Measurements from ENCODE around the gene FYN.
"Not testable (repeated sequence)": the region's sequence is repeated elsewhere in the genome, so short reads cannot be mapped to it uniquely, and the experiment has no call there.

Gene FYN

DNA sequence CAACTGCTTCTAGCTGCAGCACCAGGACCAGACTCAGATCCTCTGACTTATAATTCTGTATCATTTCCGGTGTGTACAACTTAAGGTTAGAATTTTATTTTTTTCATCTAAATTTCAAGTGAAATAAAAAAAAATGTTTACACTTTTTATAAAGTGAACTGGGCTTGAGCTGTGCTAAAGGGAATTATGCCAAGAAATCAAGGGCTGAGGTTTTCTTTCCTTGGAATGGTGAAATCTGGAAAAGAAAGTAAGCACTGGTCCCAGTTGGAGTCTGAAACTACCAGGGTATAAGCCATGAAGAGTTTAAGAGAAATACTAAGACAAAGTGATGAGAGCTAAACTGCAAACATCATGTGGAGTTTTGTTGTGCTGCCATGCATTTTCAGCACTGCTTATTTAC lies 21.7 kb upstream of the FYN start:
- no peak for DNase-seq (ENCODE audit: low spot score)
- Mint-ChIP-seq H3K4me1 (ENCODE audit: low read depth) (no peaks in the 10 kb centered on the region), H3K4me3 (no peak overlapping the region), H3K27me3 (ENCODE audit: low read depth) (peaks cover 7% of the 10 kb centered on the region), H3K36me3 (ENCODE audit: low read depth) (no peaks in the 10 kb centered on the region), H3K27ac (no peak overlapping the region), H3K9me3 (no peaks in the 10 kb centered on the region)

DNA sequence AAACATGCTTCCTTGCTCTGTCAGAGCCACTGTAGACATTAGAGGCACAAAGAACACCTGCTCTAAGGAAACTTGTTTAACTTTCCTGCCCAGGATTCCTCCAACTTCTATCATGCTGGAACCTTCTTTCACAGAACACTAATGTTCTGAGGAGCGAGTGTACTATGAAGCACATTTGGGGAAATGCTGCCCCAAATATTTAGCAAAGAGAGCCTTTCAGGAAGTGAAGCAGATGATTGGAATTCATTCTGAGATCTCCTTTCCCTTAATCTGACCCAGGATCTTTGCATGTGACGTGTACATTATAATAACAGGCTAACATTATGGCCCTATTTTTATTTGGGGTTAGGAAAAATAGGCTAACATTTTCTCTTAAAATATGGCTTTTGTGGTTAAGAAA lies 21.0 kb upstream of the FYN start:
- H3K27me3 Mint-ChIP-seq (ENCODE audit: low read depth) = peaks cover 10% of the 10 kb centered on the region
- no peaks in the 10 kb centered on the region for H3K4me1 Mint-ChIP-seq (ENCODE audit: low read depth)
- no peak for DNase-seq (ENCODE audit: low spot score)
- no peak overlapping the region for H3K27ac Mint-ChIP-seq
- no peak overlapping the region for H3K4me3 Mint-ChIP-seq
- no peaks in the 10 kb centered on the region for H3K36me3 Mint-ChIP-seq (ENCODE audit: low read depth)
- no peaks in the 10 kb centered on the region for H3K9me3 Mint-ChIP-seq

DNA sequence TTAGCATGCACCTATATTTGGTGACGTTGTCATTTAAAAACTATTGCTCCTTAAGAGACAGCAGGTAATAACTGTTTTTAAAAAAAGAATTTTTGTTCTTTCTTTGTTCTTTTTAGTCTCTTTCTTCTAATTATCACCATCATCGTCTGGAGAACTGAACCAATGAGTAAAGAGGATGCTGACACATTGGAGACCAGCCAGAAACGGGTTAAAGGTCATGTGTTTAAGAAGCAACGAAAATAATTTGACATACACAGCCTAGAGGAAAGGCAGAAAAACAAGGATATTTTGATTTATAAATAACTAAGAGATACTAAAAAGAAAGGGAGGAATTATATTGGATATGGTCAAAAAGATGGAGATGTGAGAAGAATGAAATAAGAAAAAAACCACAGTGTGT lies 19.2 kb upstream of the FYN start:
- Mint-ChIP-seq H3K9me3 (no peaks in the 10 kb centered on the region), H3K27me3 (ENCODE audit: low read depth) (peaks cover 18% of the 10 kb centered on the region), H3K4me3 (no peak overlapping the region)

DNA sequence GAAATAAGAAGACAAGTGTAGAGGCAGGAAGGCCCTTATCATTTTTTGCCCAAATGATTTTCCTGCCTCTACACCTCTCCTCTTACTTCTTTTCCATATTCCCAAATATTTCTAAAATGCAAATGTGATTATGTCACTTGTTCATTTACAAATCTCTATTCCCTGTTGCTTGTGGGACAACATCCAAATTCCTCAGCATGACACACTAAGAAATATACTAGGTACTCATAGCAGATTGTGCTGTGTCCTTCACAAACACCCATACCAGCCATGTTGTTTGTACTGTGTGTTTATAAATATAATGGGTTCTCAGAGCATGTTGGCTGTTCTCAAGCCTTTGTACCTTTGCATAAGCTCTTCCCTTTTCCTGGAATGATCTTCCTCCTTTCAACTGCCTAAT lies 17.7 kb upstream of the FYN start:
- Mint-ChIP-seq H3K4me3 (no peak overlapping the region), H3K27me3 (ENCODE audit: low read depth) (peaks cover 26% of the 10 kb centered on the region), H3K27ac (no peak overlapping the region), H3K4me1 (ENCODE audit: low read depth) (no peaks in the 10 kb centered on the region), H3K9me3 (peaks cover 10% of the 10 kb centered on the region), H3K36me3 (ENCODE audit: low read depth) (peaks cover 2% of the 10 kb centered on the region)
- no peak for DNase-seq (ENCODE audit: low spot score)

More for the DNA sequence above, 19.2 kb upstream of the FYN start:
- no peak for DNase-seq (ENCODE audit: low spot score)
- Mint-ChIP-seq H3K27ac (no peak overlapping the region), H3K4me1 (ENCODE audit: low read depth) (no peaks in the 10 kb centered on the region), H3K36me3 (ENCODE audit: low read depth) (no peaks in the 10 kb centered on the region)

DNA sequence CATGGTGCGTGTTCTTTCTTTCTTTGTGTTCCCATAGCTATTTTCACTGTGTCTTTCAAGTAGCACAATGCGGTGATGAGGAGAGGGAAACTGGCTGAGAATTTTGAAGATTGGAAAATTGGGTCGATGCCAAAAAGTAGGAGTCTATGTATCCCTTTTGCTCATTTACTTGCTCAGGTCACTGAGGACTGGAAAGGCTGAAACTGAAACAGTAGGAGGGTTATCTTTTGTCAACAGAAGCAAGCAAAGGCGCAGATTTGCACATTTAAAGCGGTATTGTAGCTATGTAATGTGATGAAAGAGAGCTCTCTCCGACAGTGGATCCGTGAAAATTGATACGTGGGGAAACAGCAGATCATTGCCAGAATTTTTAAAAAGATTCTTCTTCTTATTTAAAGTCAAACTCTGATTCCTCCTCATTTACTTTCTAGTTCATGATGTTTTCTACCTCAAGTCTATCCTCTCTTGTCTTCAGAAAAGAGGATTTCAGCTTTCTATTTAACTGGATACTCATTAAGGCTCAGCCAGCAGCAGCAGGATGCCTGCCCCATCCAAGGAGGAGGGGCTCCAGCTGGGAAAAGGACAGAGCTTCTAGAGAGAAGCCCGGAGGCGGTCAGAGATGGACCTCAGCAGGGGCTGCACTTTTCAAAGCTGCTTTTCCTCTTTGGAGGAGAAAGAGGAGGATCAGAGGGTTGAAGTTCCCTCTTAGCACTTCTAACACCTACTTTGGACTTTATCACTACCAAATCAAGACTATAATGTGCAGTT lies 15.9 kb upstream of the FYN start:
- H3K4me3 Mint-ChIP-seq = no peak overlapping the region
- DNase-seq (ENCODE audit: low spot score) = no peak
- no peak overlapping the region for H3K27ac Mint-ChIP-seq
- H3K4me1 Mint-ChIP-seq (ENCODE audit: low read depth) = no peaks in the 10 kb centered on the region
- H3K9me3 Mint-ChIP-seq = peaks cover 17% of the 10 kb centered on the region
- H3K27me3 Mint-ChIP-seq (ENCODE audit: low read depth) = peaks cover 31% of the 10 kb centered on the region
- H3K36me3 Mint-ChIP-seq (ENCODE audit: low read depth) = peaks cover 7% of the 10 kb centered on the region

DNA sequence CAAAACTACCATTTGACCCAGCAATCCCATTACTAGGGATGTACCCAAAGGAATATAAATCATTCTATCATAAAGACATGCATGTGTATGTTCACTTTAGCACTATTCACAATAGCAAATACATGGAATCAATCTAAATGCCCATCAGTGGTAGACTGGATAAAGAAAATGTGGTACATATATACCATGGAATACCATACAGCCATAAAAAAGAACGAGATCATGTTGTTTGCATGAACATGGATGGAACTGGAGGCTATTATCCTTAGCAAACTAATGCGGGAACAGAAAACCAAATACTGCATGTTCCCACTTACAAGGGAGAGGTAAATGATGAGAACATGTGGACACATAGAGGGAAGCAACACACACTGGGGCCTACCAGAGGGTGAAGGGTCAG lies 13.5 kb upstream of the FYN start:
- Mint-ChIP-seq H3K27me3 (ENCODE audit: low read depth) (peaks cover 31% of the 10 kb centered on the region), H3K9me3 (peaks cover 17% of the 10 kb centered on the region)
- not testable (repeated sequence) for H3K4me1 Mint-ChIP-seq (ENCODE audit: low read depth); H3K36me3 Mint-ChIP-seq (ENCODE audit: low read depth); H3K4me3 Mint-ChIP-seq; H3K27ac Mint-ChIP-seq; DNase-seq (ENCODE audit: low spot score)

DNA sequence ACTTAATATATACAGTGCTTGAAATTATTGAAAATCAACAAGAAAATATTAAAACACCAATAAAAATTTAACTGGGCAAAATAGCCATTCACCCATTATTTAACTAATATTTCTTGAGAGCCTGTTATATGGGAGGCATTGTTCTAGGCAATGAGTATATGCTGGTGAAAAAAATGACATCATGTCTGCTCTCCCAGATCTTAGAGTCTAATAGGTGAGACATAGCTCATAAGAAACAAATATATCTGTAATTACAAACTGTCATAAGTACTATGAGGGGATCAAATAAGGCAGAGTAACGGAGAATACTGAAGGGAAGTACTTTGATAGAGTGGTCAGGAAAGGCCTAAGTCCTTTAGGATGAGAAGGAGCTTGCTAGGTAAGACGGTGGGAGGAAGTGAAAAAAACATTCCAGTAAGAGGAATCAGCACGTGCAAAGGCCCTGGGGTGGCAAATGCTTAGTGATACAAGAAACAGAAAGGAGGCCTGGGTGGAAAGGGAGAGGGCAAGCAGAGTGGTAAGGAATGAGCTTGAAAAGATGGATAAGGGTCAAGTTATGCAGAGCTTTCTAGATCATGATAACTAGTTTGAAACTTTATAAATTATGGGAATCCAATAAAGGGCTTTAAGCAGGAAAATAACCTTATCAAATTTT lies 12.2 kb upstream of the FYN start:
- no peak for DNase-seq (ENCODE audit: low spot score)
- Mint-ChIP-seq H3K27ac (no peak overlapping the region), H3K36me3 (ENCODE audit: low read depth) (peaks cover 7% of the 10 kb centered on the region), H3K9me3 (peaks cover 26% of the 10 kb centered on the region), H3K27me3 (ENCODE audit: low read depth) (peaks cover 27% of the 10 kb centered on the region), H3K4me3 (no peak overlapping the region), H3K4me1 (ENCODE audit: low read depth) (no peaks in the 10 kb centered on the region)

DNA sequence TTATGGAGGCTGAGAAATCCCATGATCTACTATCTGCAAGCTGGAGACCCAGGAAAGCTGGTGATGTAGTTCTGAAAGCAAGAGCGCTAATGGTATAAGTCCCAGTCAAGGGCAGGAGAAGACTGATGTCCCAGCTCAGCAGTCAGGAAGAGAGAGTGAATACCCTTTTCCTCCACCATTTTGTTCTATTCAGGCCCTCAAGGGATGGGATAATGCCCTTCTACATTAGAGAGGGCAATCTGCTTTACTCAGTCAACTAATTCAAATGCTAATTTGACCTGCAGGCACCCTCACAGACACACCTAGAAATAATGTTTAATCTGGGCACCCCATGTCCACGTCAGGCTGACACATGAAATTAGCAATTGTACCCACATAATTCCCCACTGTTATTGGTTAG lies 10.8 kb upstream of the FYN start:
- DNase-seq (ENCODE audit: low spot score) = no peak

DNA sequence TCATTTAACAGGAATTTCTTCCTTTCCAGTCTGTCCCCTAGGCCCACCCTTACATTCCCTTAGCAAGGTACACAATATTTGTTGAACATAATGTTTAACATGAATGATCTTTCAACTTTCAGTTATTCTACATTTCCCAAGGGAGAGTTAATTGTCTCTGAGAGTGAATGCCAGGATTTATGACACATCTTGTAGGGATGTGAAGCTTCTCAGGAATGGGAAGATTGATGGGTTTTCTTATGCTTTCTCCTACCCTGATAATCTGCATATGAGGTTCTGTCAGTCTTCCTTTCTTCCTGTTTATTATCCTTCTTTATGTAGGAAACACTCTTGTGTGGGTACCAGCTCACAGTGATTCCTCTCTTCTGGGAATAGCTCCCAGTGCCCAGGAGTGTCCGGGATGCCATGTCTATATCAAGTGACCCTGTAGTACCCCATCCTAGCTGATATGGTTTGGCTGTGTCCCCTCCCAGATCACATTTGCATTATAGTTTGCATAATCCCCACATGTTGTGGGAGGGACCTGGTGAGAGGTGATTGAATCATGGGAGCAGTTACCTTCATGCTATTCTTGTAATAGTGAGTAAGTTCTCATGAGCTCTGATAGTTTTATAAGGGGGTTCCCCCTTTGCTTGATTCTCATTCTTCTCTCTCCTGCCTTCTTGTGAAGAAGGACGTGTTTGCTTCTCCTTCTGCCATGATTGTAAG lies 7.1 kb upstream of the FYN start:
- Mint-ChIP-seq H3K4me1 (ENCODE audit: low read depth) (no peaks in the 10 kb centered on the region), H3K27ac (no peak overlapping the region), H3K9me3 (peaks cover 21% of the 10 kb centered on the region), H3K4me3 (no peak overlapping the region), H3K36me3 (ENCODE audit: low read depth) (no peaks in the 10 kb centered on the region), H3K27me3 (ENCODE audit: low read depth) (peaks cover under 1% of the 10 kb centered on the region)
- no peak for DNase-seq (ENCODE audit: low spot score)

More for the DNA sequence above, 10.8 kb upstream of the FYN start:
- Mint-ChIP-seq H3K9me3 (peaks cover 38% of the 10 kb centered on the region), H3K36me3 (ENCODE audit: low read depth) (peaks cover 7% of the 10 kb centered on the region), H3K27ac (no peak overlapping the region), H3K4me1 (ENCODE audit: low read depth) (no peaks in the 10 kb centered on the region), H3K27me3 (ENCODE audit: low read depth) (peaks cover 21% of the 10 kb centered on the region), H3K4me3 (no peak overlapping the region)

DNA sequence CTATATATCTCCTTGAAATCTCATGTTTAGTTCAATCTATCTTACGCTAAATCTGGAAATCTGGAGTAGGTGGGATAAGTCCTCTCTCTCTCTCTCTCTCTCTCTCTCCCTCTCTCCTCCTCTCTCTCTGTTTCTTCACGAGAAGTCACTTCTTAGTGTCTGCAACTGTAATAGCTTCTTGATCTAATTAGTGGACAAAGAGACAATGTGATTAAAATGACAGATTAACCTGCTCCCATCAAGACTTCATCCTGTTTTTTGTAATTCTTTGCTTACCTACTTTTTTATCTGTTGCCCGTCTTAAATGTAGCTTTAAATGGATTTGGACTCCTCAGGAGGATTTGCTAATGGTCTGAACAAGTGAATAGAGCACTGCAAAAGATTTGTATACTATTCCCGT lies 2.5 kb upstream of the FYN start:
- no peak for DNase-seq (ENCODE audit: low spot score)
- no peak overlapping the region for H3K27ac Mint-ChIP-seq
- no peak overlapping the region for H3K4me3 Mint-ChIP-seq
- H3K36me3 Mint-ChIP-seq (ENCODE audit: low read depth) = no peaks in the 10 kb centered on the region
- H3K27me3 Mint-ChIP-seq (ENCODE audit: low read depth) = no peaks in the 10 kb centered on the region
- H3K4me1 Mint-ChIP-seq (ENCODE audit: low read depth) = peaks cover 14% of the 10 kb centered on the region
- H3K9me3 Mint-ChIP-seq = peaks cover 14% of the 10 kb centered on the region

DNA sequence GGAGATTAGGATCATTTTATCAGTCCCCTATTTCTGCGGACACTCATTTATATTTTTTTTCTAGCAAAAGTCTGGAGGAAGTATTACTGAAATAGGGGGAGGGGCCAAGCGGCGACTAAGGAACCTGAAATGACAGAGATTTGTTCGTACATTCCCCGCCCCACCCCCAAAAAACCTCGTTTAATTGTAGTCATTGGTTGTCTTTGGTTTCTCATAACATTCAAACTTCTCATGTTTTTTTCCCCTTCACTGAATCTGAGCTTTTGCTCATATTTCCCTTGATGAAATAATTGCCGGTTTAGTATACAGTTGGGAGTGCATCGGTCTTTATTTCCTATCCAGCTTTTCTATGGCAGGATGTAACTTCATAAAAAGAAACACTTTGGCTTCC lies 768 bp upstream of the FYN start:
- Mint-ChIP-seq H3K9me3 (no peaks in the 10 kb centered on the region), H3K4me1 (ENCODE audit: low read depth) (peaks cover 29% of the 10 kb centered on the region), H3K27me3 (ENCODE audit: low read depth) (no peaks in the 10 kb centered on the region), H3K27ac (peak overlapping the region; percentile 95), H3K4me3 (peak overlapping the region; percentile 96), H3K36me3 (ENCODE audit: low read depth) (peaks cover 6% of the 10 kb centered on the region)
- peak; percentile 61 for DNase-seq (ENCODE audit: low spot score)

DNA sequence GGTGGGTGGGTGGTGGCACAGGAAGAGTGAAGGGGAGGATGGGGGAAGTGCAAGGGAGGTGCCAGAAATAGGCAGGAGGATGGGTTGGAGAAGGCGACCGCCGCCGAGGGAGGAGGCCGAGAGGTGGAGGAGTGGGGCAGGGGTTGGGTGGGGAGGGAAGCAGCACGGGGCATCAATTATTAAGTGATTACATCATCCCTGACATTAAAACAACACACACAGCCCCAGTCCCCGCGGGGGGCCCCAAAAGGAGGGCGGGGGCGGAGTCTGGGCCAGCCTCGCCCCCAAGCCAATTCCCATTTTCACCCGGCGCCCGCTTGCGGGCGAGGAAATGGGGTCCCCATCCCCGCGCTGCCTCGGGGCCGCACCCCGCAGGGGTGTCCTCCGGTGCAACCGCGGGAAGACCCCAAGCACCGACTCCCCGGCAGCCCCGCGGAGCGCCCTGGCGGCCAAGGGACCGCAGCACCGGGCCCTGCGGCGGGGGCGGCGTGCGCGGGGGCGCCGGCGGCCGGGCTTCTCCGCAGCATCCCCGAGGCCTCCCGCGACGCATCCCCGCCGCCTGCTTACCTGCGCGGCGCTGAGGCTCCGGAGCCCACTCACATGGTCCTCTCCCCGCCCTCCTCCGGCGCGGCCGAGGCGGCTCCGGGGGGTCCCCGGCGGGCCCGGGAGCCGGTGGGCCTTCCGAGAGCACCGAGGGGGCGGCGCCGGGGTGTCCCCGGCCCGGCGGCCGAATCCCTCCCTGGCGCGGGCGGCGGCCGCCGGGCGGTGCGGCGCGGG lies 663 bp downstream of the FYN start:
- Mint-ChIP-seq H3K4me1 (ENCODE audit: low read depth) (peaks cover 39% of the 10 kb centered on the region), H3K4me3 (peak overlapping the region; percentile 95), H3K27me3 (ENCODE audit: low read depth) (no peaks in the 10 kb centered on the region), H3K27ac (peak overlapping the region; percentile 92), H3K9me3 (no peaks in the 10 kb centered on the region), H3K36me3 (ENCODE audit: low read depth) (peaks cover 6% of the 10 kb centered on the region)
- peak; percentile 65 for DNase-seq (ENCODE audit: low spot score)

DNA sequence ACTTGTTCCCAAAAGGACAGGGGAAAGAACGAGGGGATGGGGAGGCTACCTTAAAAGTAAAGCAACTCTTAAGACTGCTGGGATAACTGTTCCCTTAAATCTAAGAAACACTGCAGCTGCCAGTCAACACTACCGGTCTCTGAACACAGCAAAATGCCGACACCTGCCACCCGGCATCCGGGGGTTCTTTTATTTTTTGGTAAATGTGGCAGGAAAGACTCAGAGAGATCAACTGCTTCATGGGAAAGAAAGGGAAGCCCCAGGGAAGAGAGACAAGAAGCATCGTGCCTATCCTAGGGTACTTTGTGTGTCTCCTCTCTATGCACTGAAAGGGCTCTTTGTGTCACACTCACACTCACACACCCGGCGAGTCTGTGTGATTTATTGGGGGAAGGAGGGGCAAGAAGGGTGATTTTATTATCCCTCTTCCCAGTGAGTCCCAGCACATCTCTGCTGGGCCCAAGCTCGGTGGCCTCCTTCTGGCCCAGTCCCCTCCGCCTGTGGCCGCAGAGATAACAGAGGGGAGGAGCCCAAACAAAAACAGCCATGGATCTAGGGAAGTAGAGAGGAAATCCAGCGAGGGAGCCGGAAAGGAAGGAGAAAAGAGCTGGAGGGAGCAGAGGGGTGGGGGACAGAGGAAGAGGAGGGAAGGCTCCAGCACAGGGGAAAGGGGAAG lies 1.4 kb downstream of the FYN start:
- Mint-ChIP-seq H3K9me3 (no peaks in the 10 kb centered on the region), H3K4me1 (ENCODE audit: low read depth) (peaks cover 44% of the 10 kb centered on the region), H3K36me3 (ENCODE audit: low read depth) (peaks cover 10% of the 10 kb centered on the region), H3K27me3 (ENCODE audit: low read depth) (no peaks in the 10 kb centered on the region), H3K4me3 (peak overlapping the region; percentile 95), H3K27ac (peak overlapping the region; percentile 92)
- no peak for DNase-seq (ENCODE audit: low spot score)

Measured in T-helper 2 cell treated with Interferon-gamma antibody and Interleukin-4, amounts not matched to agents 5 μg/mL and 100 μg/mL, for 36 hours (primary cell).